Immature natural killer cell (primary cell): Measurements from ENCODE around the gene MRAP. TPM values are rescaled to one million over a fixed set of nuclear protein-coding genes. Genes with fewer than 3 reads are reported as not detected.

ENCODE experiments used
- DNase-seq, 3 donors: peaks; one replicate each; pipeline ENCODE4 v3.0.0; 2022; ENCODE audit warnings: mixed read lengths in 1 of 3
- H3K27ac Mint-ChIP-seq, 6 donors: one replicate each; pipeline ENCODE4 v1.8.0; 2020; ENCODE audit warnings: mixed read lengths in 6 of 6, mild to moderate bottlenecking in 5 of 6, inconsistent platforms in 4 of 6, moderate library complexity in 3 of 6
- H3K27me3 Mint-ChIP-seq, 3 donors: one replicate each; pipeline ENCODE4 v1.8.0; 2020 to 2021; ENCODE audit warnings: low read depth in 3 of 3, mild to moderate bottlenecking in 3 of 3, mixed read lengths in 3 of 3, moderate library complexity in 3 of 3, inconsistent platforms in 1 of 3
- H3K36me3 Mint-ChIP-seq, 3 donors: one replicate each; pipeline ENCODE4 v1.8.0; 2020; ENCODE audit warnings: mixed read lengths in 3 of 3, inconsistent platforms in 2 of 3, mild to moderate bottlenecking in 2 of 3
- H3K4me1 Mint-ChIP-seq, 2 donors: one replicate each; pipeline ENCODE4 v1.8.0; 2020; ENCODE audit warnings: inconsistent platforms in 2 of 2, mild to moderate bottlenecking in 2 of 2, mixed read lengths in 2 of 2, moderate library complexity in 1 of 2
- H3K4me3 Mint-ChIP-seq, 5 donors: one replicate each; pipeline ENCODE4 v1.8.0; 2020; ENCODE audit warnings: mild to moderate bottlenecking in 5 of 5, mixed read lengths in 5 of 5, inconsistent platforms in 3 of 5, moderate library complexity in 3 of 5
- H3K9me3 Mint-ChIP-seq, 6 donors: one replicate each; pipeline ENCODE4 v1.8.0; 2020; ENCODE audit warnings: mild to moderate bottlenecking in 6 of 6, mixed read lengths in 6 of 6, inconsistent platforms in 4 of 6, moderate library complexity in 3 of 6
- polyA plus RNA-seq, 3 donors: library from polyadenylated mRNA; unstranded; fragments of 300-500 nt; fragmentation: Illumina TruSeq; gene quantifications; one replicate each; pipeline ENCODE4 v1.2.3, GENCODE V29; 2021

Gene MRAP
- polyA plus RNA-seq, 3 donors from 2014 or later, result not detected

DNA sequence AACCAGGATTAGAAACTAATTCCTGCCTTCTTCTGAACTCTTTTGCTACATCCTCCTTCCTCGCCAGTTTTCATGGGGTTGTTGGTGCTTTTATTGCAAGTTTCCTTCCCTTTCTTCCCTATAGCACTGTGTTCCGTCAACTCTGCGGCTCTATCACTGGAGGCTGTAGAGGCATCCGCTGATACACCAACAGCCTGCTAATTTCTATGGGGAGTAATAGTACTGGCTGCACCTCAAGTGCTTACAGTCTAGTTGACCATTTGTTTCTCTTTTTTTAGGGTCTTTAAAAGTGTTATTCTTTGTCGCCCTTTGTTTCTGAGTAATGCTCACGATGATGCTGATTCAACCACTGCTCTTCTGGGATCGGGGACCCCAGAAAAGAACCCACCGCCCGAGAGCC is 20.6 kb upstream of the MRAP start:
- Mint-ChIP-seq H3K9me3 (no peaks in the 10 kb centered on the region), H3K4me1 (peaks cover 25 to 34% of the 10 kb centered on the region in 2 donors), H3K36me3 (peaks cover 0 to 14% (median 3%) of the 10 kb centered on the region in 3 donors), H3K27ac (peak overlapping the region; percentile 17 to 94 (median 62)), H3K27me3 (peaks cover 6 to 21% (median 8%) of the 10 kb centered on the region in 3 donors), H3K4me3 (peak overlapping the region; percentile 98 to 100 (median 99))
- DNase-seq, result no peak

DNA sequence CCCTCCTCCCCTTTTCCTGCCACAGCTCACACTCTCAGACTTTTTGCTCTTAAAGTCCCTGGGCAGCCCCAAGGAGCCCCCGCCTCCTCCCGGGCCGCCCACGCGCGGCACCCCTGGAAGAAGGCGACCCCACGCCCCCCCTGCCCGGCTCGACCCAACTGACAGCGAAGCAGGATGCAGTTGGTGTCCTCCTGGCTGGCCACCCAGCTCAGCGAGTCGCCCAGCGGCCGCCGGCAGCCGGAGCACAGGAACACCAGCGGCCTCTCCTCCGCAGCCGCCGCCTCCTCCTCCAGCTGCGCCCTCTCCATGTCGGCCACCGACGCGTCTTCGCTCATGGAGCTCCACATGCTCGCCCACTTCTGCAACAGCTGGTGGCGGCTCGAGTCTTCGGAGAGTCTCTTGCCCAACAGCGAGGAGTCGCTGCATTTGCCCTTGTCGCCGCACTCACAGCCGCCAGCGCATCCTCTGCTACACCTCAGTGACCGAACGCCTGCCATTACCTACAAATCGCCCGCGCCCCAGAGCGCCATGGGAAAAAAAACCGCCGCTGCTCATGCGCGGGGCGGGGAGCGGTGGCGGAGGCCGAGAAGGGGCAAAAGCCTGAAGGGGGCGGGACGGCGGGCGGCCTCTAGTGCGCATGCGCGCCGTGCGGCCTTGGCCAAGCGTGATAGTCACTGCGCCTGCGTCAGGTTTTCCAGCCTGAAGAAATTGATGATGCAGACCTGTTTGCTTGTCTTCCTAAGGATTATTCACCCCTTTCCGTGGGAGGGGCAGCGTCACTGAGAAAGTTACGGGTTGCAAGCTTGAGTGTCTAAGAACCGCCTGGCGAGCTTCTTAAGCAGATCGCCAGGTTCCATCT is 19.9 kb upstream of the MRAP start, which contains the start of gene MIS18A:
MIS18A (minus strand) TSS at position 532 of the 859 bp plus-strand sequence; CDS start at position 497, 35 bp downstream.
- Mint-ChIP-seq H3K4me1 (peaks cover 25 to 34% of the 10 kb centered on the region in 2 donors), H3K4me3 (peak within 1 kb of the TSS; percentile 98 to 100 (median 99)), H3K36me3 (peaks cover 0 to 12% (median 3%) of the 10 kb centered on the region in 3 donors), H3K27ac (peak within 1 kb of the TSS; percentile 92 to 97 (median 94)), H3K27me3 (peaks cover 6 to 21% (median 8%) of the 10 kb centered on the region in 3 donors), H3K9me3 (no peaks in the 10 kb centered on the region)
- DNase-seq, result peak; percentile 95 to 96 (median 96)

DNA sequence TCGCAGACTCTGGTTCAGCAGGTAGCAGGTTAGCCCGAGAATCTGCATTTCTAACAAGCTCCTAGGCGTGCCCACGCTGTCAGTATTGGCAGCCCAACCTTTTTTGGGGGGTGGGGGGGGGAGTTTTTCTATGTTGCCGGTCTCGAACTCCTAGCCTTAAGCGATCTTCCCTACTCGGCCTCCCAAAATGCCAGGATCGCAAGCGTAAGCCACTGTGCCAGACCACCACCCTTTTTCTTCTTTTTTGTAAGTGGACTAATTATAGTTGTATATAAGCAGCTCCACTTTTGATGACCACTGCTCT is 19.3 kb upstream of the MRAP start:
- Mint-ChIP-seq H3K27ac (peak overlapping the region; percentile 92 to 97 (median 94)), H3K36me3 (peaks cover 0 to 11% (median 3%) of the 10 kb centered on the region in 3 donors), H3K4me1 (peaks cover 25 to 34% of the 10 kb centered on the region in 2 donors), H3K9me3 (no peaks in the 10 kb centered on the region), H3K27me3 (peaks cover 6 to 21% (median 8%) of the 10 kb centered on the region in 3 donors), H3K4me3 (peak overlapping the region; percentile 98 to 100 (median 99))
- no peak for DNase-seq

DNA sequence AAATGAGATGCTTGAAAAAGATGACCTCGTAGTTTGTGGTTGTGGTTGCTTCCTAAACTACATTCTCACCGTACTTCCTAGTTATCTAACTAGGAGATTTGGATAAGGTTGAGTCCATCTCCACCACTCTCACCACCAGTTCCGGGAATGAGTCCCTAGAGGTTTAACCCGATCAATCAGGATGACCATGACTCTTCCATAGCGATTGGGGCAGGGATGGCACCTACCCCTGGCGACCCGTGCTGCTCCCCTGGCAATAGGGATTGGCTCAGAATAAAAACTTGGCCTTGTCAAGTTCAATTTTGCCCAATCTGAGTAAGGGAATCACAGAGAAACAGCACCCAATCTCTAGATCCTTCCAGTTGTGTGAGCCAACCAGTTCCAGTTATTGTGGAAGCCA is 17.1 kb upstream of the MRAP start:
- Mint-ChIP-seq H3K27ac (no peak overlapping the region), H3K27me3 (peaks cover 6 to 21% (median 8%) of the 10 kb centered on the region in 3 donors), H3K4me3 (no peak overlapping the region), H3K36me3 (peaks cover 0 to 3% (median 0%) of the 10 kb centered on the region in 3 donors), H3K9me3 (no peaks in the 10 kb centered on the region), H3K4me1 (peaks cover 25 to 34% of the 10 kb centered on the region in 2 donors)
- no peak for DNase-seq

DNA sequence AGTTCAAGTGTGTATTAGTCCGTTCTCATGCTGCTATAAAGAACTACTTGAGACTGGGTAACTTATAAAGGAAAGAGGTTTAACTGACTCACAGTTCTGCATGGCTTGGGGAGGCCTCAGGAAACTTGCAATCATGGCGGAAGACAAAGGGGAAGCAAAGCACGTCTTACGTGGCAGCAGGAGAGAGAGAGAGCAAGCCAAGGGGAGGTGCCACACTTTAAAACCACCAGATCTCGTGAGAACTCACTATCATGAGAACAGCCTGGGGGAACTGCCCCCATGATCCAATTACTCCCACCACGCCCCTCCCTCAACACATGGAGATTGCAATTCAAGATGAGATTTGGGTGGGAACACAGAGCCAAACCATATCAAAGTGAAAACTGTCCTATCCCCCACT is 15.7 kb upstream of the MRAP start:
- Mint-ChIP-seq H3K36me3 (peaks cover 0 to 3% (median 0%) of the 10 kb centered on the region in 3 donors), H3K27me3 (peaks cover 6 to 21% (median 8%) of the 10 kb centered on the region in 3 donors), H3K4me3 (no peak overlapping the region), H3K27ac (no peak overlapping the region), H3K9me3 (no peaks in the 10 kb centered on the region), H3K4me1 (peaks cover 22 to 28% of the 10 kb centered on the region in 2 donors)
- no peak for DNase-seq

DNA sequence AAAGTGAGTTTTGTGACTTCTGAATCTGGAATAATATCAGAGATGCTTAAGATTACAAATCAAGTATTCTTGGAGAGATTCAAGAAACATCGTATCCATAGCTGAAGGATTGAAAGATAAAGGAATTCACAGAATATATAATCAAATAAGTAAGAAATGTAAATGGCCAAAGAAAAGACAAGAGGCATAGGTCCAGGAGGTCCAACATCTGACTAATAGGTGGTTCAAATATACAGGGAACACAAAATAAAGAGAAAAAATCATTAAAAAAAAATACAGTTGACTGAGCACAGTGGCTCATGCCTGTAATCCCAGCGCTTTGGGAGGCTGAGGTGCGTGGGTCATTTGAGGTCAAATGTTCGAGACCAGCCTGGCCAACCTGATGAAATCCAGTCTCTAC is 13.2 kb upstream of the MRAP start:
- Mint-ChIP-seq H3K4me1 (peaks cover 1 to 3% of the 10 kb centered on the region in 2 donors), H3K36me3 (peaks cover 0 to 3% (median 0%) of the 10 kb centered on the region in 3 donors), H3K9me3 (no peaks in the 10 kb centered on the region), H3K4me3 (no peak overlapping the region), H3K27ac (no peak overlapping the region), H3K27me3 (peaks cover 0 to 1% (median 0%) of the 10 kb centered on the region in 3 donors)
- DNase-seq, result no peak

DNA sequence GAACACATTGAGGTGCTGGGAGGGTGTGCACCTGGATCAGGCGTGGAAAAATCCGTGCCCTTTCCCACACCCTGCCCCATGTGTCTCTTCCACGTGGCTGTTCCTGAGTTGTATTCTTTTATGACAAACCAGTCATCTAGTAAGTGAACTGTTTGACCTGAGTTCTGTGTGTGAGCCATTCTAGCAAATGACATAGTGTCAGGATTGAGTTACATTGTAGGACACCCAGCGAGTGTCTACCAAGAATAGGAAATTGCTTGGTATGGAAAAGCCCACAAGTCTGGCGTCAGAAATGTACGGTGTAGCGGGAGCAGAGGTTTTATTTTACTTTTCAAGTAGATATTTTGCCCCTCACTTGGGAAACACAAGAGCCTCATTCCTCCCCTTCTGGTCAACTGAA is 1.2 kb upstream of the MRAP start:
- Mint-ChIP-seq H3K4me3 (no peak overlapping the region), H3K9me3 (no peaks in the 10 kb centered on the region), H3K27me3 (no peaks in the 10 kb centered on the region), H3K36me3 (peaks cover 0 to 3% (median 0%) of the 10 kb centered on the region in 3 donors), H3K27ac (no peak overlapping the region), H3K4me1 (no peaks in the 10 kb centered on the region)
- DNase-seq, result no peak

DNA sequence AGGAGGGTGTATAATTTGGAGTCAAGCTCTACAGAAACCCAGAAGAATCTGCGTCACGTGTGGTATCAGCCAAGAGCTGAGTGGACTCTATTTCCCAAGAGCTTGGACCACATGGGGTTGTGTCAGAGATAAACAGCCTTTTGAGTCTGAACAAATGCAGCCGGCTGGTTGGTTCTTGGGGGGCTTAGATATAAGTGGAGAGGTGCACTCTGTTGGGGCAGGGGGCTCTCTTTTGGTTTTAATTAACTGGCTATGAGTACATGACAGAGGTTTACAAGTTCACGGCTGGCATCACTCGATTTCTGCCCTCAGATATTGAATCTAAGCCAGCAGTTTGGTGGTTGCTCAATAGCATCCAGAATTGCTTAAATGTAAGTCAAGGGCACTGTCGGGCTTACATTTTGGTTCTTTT is 501 bp upstream of the MRAP start:
- no peak overlapping the region for H3K27ac Mint-ChIP-seq
- DNase-seq, result no peak
- H3K9me3 Mint-ChIP-seq, result no peaks in the 10 kb centered on the region
- no peaks in the 10 kb centered on the region for H3K27me3 Mint-ChIP-seq
- H3K36me3 Mint-ChIP-seq, result peaks cover 0 to 3% (median 0%) of the 10 kb centered on the region in 3 donors
- H3K4me1 Mint-ChIP-seq, result no peaks in the 10 kb centered on the region
- no peak overlapping the region for H3K4me3 Mint-ChIP-seq

DNA sequence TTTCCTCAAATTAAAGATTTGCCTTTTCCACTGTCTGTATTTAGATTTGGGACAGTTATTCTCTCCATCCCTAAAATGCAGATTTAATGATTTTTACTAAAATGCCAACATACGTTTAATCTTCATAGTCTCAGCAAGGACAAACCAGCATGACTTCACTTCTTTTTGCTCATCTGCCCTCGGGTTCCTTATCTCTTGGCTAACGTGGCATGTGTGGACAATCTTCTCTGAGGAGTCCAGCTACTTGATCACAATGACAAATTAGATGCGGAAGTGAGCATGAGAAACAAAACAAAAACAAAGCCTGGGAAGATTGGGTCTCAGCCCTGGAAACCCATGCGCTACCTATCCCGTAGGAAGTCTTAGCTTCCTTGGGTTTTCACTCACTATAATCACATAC is 1.0 kb downstream of the MRAP start:
- Mint-ChIP-seq H3K36me3 (peaks cover 0 to 3% (median 0%) of the 10 kb centered on the region in 3 donors), H3K27me3 (no peaks in the 10 kb centered on the region), H3K4me3 (no peak overlapping the region), H3K27ac (no peak overlapping the region), H3K9me3 (no peaks in the 10 kb centered on the region), H3K4me1 (no peaks in the 10 kb centered on the region)
- DNase-seq, result no peak

DNA sequence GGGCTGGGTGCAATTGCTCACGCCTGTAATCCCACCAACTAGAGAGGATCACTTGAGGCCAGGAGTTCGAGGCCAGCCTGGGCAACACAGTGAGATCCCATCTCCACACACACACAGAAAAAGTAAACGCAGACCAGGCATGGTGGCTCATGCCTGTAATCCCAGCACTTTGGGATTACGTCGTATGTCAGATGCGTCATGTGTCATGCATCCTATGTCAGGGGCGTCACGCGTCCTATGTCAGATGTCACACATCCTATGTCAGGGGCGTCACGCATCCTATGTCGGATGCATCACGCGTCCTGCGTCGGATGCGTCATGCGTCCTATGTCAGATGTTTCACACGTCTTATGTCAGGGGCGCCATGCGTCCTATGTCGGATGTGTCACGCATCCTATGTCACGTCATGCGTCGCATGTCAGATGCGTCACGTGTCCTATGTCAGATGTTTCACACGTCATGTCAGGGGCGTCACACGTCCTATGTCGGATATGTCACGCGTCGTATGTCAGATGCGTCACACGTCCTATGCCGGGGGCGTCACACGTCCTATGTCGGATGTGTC is 1.5 kb downstream of the MRAP start:
- Mint-ChIP-seq H3K27ac (no peak overlapping the region), H3K4me3 (no peak overlapping the region), H3K9me3 (no peaks in the 10 kb centered on the region), H3K4me1 (no peaks in the 10 kb centered on the region), H3K27me3 (no peaks in the 10 kb centered on the region), H3K36me3 (peaks cover 0 to 3% (median 0%) of the 10 kb centered on the region in 3 donors)
- DNase-seq, result no peak

DNA sequence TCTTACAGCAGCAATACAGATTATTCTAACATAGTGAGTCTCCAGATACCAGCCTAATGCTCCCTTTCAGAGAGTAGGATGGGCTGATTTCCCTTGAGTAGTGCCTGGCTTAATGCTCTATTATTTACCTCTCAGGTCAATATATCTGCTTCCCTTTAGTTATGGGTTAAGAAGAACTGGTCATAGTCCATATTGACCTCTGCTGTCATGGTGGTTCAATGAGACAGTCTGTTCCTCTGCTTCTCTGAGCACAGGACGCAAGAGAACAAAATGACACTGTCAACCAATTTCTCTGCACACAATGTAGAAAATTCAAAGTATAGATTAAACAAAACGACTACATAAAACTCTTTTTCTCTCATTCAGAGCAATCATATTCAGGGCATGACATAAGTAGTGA is 2.9 kb downstream of the MRAP start:
- Mint-ChIP-seq H3K4me1 (no peaks in the 10 kb centered on the region), H3K4me3 (no peak overlapping the region), H3K9me3 (no peaks in the 10 kb centered on the region), H3K27ac (peak overlapping the region in 1 of 6 donors; percentile 38), H3K27me3 (peaks cover 0 to 1% (median 0%) of the 10 kb centered on the region in 3 donors), H3K36me3 (peaks cover 0 to 3% (median 0%) of the 10 kb centered on the region in 3 donors)
- no peak for DNase-seq

DNA sequence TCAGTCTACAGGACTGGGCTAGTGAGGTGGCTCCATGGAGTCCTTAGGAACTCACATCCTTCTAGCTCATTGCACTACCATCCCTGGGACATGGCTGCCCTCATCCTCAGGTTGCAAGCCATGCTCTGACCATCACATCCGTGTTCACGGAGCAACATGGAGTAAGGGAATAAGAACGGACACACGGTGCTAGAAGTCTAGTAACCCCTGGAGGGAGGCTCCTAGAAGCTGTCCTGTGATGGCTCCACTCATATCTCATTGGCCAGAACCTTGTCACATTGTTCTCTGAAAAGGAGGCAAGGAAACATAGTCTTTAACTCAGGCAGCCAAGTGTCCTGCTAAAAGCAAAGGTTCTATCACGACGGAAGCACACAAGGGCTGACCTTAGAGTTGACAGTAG is 3.9 kb downstream of the MRAP start:
- H3K4me1 Mint-ChIP-seq, result no peaks in the 10 kb centered on the region
- peaks cover 0 to 3% (median 0%) of the 10 kb centered on the region in 3 donors for H3K36me3 Mint-ChIP-seq

DNA sequence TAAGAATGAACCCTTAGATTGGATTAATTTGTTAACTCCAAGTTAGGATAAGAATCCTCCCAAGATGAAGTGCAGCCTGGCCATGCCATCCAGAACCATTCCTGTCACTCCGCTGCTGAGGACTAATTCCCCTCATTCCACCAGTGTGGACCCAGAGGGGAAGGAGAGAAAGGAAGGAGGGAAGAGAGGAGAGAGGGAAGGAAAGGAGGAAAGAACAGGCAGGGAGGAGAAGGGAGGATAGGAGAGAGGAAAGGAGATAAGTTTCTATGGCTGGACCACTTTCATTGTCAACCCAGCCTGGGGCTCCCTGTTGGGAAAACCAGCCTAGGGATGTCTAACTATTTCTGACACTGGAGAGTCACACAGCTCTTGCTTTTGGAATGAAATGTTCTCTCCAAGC is 4.7 kb downstream of the MRAP start:
- H3K4me3 Mint-ChIP-seq, result no peak overlapping the region
- peaks cover 0 to 3% (median 0%) of the 10 kb centered on the region in 3 donors for H3K36me3 Mint-ChIP-seq
- no peaks in the 10 kb centered on the region for H3K9me3 Mint-ChIP-seq
- peak overlapping the region in 1 of 6 donors; percentile 46 for H3K27ac Mint-ChIP-seq
- no peak for DNase-seq
- H3K4me1 Mint-ChIP-seq, result no peaks in the 10 kb centered on the region
- H3K27me3 Mint-ChIP-seq, result peaks cover 0 to 1% (median 0%) of the 10 kb centered on the region in 3 donors

More for the DNA sequence above, 3.9 kb downstream of the MRAP start:
- H3K27ac Mint-ChIP-seq, result no peak overlapping the region
- no peak for DNase-seq
- no peak overlapping the region for H3K4me3 Mint-ChIP-seq
- peaks cover 0 to 1% (median 0%) of the 10 kb centered on the region in 3 donors for H3K27me3 Mint-ChIP-seq
- H3K9me3 Mint-ChIP-seq, result no peaks in the 10 kb centered on the region

DNA sequence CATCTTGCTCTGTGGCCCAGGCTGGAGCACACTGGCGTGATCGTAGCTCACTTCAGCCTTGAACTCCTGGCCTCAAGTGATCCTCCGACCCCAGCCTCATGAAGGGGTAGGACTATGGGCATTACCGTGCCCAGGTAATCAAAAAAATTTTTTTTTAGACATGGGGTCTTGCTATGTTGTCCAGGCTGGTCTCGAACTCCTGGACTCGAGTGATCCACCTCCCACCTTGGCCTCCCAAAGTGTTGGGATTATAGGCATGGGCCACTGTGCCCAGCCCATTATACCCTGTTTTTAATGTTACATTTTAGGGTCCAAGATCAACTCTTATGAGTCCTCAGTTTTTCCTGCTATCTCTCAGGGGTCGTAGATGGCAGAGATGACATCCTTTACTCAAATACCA is 6.3 kb downstream of the MRAP start:
- no peaks in the 10 kb centered on the region for H3K4me1 Mint-ChIP-seq
- H3K27me3 Mint-ChIP-seq, result peaks cover 0 to 1% (median 0%) of the 10 kb centered on the region in 3 donors
- peaks cover 0 to 3% (median 0%) of the 10 kb centered on the region in 3 donors for H3K36me3 Mint-ChIP-seq
- no peaks in the 10 kb centered on the region for H3K9me3 Mint-ChIP-seq
- H3K27ac Mint-ChIP-seq, result no peak overlapping the region
- DNase-seq, result no peak
- H3K4me3 Mint-ChIP-seq, result no peak overlapping the region
